Neutrophil (primary cell): ENCODE measurements around the gene PRKAA1.
"Not testable (repeated sequence)": the region's sequence is repeated elsewhere in the genome, so short reads cannot be mapped to it uniquely, and the experiment has no call there.

ENCODE experiments used
- H3K27ac ChIP-seq: fragments of 200-600 bp; sonication (generic); 2 replicates; pipeline ENCODE4 v1.5.1; 2016; ENCODE audit warnings: mild to moderate bottlenecking, moderate library complexity
- H3K27me3 ChIP-seq: fragments of 200-600 bp; sonication (generic); 2 replicates; pipeline ENCODE4 v1.6.0; 2016; ENCODE audit warnings: mild to moderate bottlenecking
- H3K36me3 ChIP-seq: fragments of 200-600 bp; sonication (generic); 2 replicates; pipeline ENCODE4 v1.5.1; 2017
- H3K4me1 ChIP-seq, 2 experiments: fragments of 200-600 bp in 1 of 2; sonication (generic) in 1 of 2; 1 replicate in 1 of 2; 2 replicates in 1 of 2; pipeline versions ENCODE4 v1.5.1 to v1.6.1; 2013 to 2016; ENCODE audit warnings: low read depth in 1 of 2, low read length in 1 of 2, mild to moderate bottlenecking in 1 of 2, moderate library complexity in 1 of 2; ENCODE audit not compliant: control insufficient read depth in 1 of 2, insufficient read depth in 1 of 2
- H3K4me3 ChIP-seq, 2 experiments: fragments of 200-600 bp in 1 of 2; sonication (generic) in 1 of 2; 1 replicate in 1 of 2; 2 replicates in 1 of 2; pipeline ENCODE4 v1.5.1; 2013 to 2016; ENCODE audit warnings: low read depth in 1 of 2, low read length in 1 of 2, mild to moderate bottlenecking in 1 of 2, moderate library complexity in 1 of 2
- H3K9me3 ChIP-seq: fragments of 200-600 bp; sonication (generic); 2 replicates; pipeline ENCODE4 v1.5.1; 2016
- CTCF ChIP-seq: fragments of 200-600 bp; sonication (generic); IDR thresholded peaks from 2 replicates; pipeline ENCODE4 v1.5.1; 2016; ENCODE audit warnings: antibody characterized with exemption

PRKAA1 gene

DNA sequence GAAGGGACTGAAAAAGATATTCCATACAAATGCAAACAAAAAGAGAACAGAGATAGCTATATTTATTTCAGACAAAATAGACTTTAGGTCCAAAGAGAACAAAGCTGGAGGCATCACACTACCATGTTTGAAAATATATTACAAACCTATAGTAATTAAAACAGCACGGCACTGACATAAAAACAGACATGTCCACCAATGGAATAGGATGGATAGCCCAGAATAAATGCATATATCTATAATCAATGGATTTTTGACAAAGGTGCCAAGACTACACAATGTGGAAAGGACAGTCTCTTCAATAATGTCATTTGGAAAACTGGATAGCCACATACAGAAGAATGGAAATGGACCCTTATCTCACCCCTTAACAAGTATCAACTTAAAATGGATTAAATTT lies 10.2 kb downstream of the PRKAA1 start:
- no peaks in the 10 kb centered on the region for H3K9me3 ChIP-seq
- TF ChIP-seq CTCF = no peak
- H3K4me3 ChIP-seq = no peak overlapping the region
- H3K27me3 ChIP-seq = no peaks in the 10 kb centered on the region
- H3K27ac ChIP-seq = peak overlapping the region; percentile 68
- peaks cover 44 to 62% of the 10 kb centered on the region in 2 experiments for H3K4me1 ChIP-seq
- H3K36me3 ChIP-seq = no peaks in the 10 kb centered on the region

- not testable (repeated sequence) for H3K4me3 ChIP-seq, H3K36me3 ChIP-seq, H3K9me3 ChIP-seq, H3K27me3 ChIP-seq, H3K27ac ChIP-seq
- peaks cover 45 to 64% of the 10 kb centered on the region in 2 experiments for H3K4me1 ChIP-seq
Observed at GRCh38 chr5:40786664-40787063, 11.5 kb downstream of the PRKAA1 start.

GRCh38 chr5:40784916-40785315 lies 13.3 kb downstream of the PRKAA1 start:
- TF ChIP-seq CTCF = no peak
- Histone ChIP-seq H3K27ac (no peak overlapping the region), H3K4me1 (peaks cover 48 to 64% of the 10 kb centered on the region in 2 experiments), H3K4me3 (no peak overlapping the region), H3K27me3 (no peaks in the 10 kb centered on the region), H3K36me3 (no peaks in the 10 kb centered on the region), H3K9me3 (no peaks in the 10 kb centered on the region)

GRCh38 chr5:40784027-40784653 lies 14.0 kb downstream of the PRKAA1 start:
- TF ChIP-seq CTCF = no peak
- Histone ChIP-seq H3K9me3 (no peaks in the 10 kb centered on the region), H3K4me3 (no peak overlapping the region), H3K27ac (no peak overlapping the region), H3K27me3 (no peaks in the 10 kb centered on the region), H3K36me3 (no peaks in the 10 kb centered on the region), H3K4me1 (peaks cover 48 to 64% of the 10 kb centered on the region in 2 experiments)

DNA sequence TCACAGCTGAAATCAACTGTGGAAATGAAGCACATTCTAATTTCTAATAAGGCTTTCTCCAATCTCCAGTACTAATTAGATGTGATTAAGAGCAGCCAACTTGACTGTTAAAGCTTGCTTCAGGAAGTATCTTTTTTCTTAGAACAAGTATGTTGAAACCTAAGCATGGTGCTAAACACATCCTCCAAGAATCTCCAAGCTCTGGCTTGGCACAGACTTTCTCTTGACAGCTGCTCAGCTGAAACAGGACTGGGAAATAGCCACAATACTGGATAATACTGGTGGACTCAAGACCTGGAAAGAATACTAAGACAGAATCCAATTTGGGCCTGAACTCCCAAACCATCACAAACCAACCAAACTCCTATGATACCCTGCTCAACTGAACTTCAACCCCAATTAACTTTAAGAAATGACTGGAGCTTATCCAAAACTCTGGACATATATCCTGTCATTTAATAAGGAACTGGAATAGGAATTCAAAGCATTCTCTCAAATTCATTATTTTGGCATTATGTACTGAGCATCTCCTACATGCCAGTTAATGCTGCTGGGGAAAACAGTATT lies 16.2 kb downstream of the PRKAA1 start:
- H3K27me3 ChIP-seq = no peaks in the 10 kb centered on the region
- no peak overlapping the region for H3K4me3 ChIP-seq
- no peaks in the 10 kb centered on the region for H3K9me3 ChIP-seq
- H3K4me1 ChIP-seq = peaks cover 46 to 57% of the 10 kb centered on the region in 2 experiments
- peaks cover 10% of the 10 kb centered on the region for H3K36me3 ChIP-seq
- H3K27ac ChIP-seq = peak overlapping the region; percentile 70
- TF ChIP-seq CTCF = no peak

- Histone ChIP-seq H3K36me3 (peaks cover 21% of the 10 kb centered on the region), H3K9me3 (no peaks in the 10 kb centered on the region), H3K4me1 (peaks cover 56 to 68% of the 10 kb centered on the region in 2 experiments), H3K4me3 (no peak overlapping the region), H3K27ac (peak overlapping the region; percentile 70), H3K27me3 (no peaks in the 10 kb centered on the region)
- no peak for TF ChIP-seq CTCF
Observed at GRCh38 chr5:40780858-40781257, 17.3 kb downstream of the PRKAA1 start.
